GM23338 (cell line): ENCODE data around the gene GAB2. TPM values are rescaled to one million over a fixed set of nuclear protein-coding genes. Genes with fewer than 3 reads are reported as not detected.

Experiments
- ATAC-seq: fragments of 200-7000 bp; cut with Tn5 transposase; 3 replicates; pipeline ENCODE4 v1.9.1; 2020
- DNase-seq: peaks from one replicate; pipeline ENCODE4 v3.0.0-alpha.2; 2015; ENCODE audit warnings: low spot score
- H2AFZ ChIP-seq: fragments of 200-600 bp; sonication (generic); 2 replicates; pipeline ENCODE4 v1.8.0; 2016; ENCODE audit warnings: antibody characterized with exemption, mild to moderate bottlenecking, moderate library complexity
- H3F3A ChIP-seq: fragments of 200-600 bp; sonication (generic); replicated peaks from 2 replicates; pipeline ENCODE4 v1.8.0; 2017; ENCODE audit warnings: antibody characterized with exemption, mixed run types, low read depth
- H3K27ac ChIP-seq: fragments of 200-600 bp; sonication (generic); 2 replicates; pipeline ENCODE4 v1.6.1; 2016; ENCODE audit warnings: low read depth
- H3K27me3 ChIP-seq: fragments of 200-600 bp; sonication (generic); 2 replicates; pipeline ENCODE4 v1.8.0; 2016; ENCODE audit warnings: mild to moderate bottlenecking, mixed run types, moderate library complexity; ENCODE audit not compliant: insufficient read depth
- H3K36me3 ChIP-seq: fragments of 200-600 bp; sonication (generic); 2 replicates; pipeline ENCODE4 v1.8.0; 2016; ENCODE audit warnings: mild to moderate bottlenecking; ENCODE audit not compliant: insufficient read depth
- H3K4me1 ChIP-seq: fragments of 200-600 bp; sonication (generic); 2 replicates; pipeline ENCODE4 v1.8.0; 2016; ENCODE audit warnings: mild to moderate bottlenecking, moderate library complexity; ENCODE audit not compliant: insufficient read depth
- H3K4me2 ChIP-seq: fragments of 200-600 bp; sonication (generic); 2 replicates; pipeline ENCODE4 v1.7.1; 2017; ENCODE audit warnings: mixed run types
- H3K4me3 ChIP-seq: fragments of 200-600 bp; sonication (generic); 2 replicates; pipeline ENCODE4 v1.6.1; 2016; ENCODE audit warnings: mixed run types
- H3K79me2 ChIP-seq: fragments of 200-600 bp; sonication (generic); replicated peaks from 2 replicates; pipeline ENCODE4 v1.8.0; 2017; ENCODE audit warnings: mild to moderate bottlenecking; ENCODE audit not compliant: insufficient read depth
- H3K9me2 ChIP-seq: fragments of 200-600 bp; sonication (generic); 2 replicates; pipeline ENCODE4 v1.8.0; 2017; ENCODE audit not compliant: insufficient read depth
- H4K20me1 ChIP-seq: fragments of 200-600 bp; sonication (generic); replicated peaks from 2 replicates; pipeline ENCODE4 v1.8.0; 2017; ENCODE audit warnings: mild to moderate bottlenecking; ENCODE audit not compliant: insufficient read depth
- H3K27ac Mint-ChIP-seq: 2 replicates; pipeline ENCODE4 v1.8.0; 2020; ENCODE audit warnings: inconsistent platforms, mild to moderate bottlenecking, moderate library complexity, mixed read lengths
- H3K27me3 Mint-ChIP-seq: 3 replicates; pipeline ENCODE4 v1.8.0; 2022; ENCODE audit warnings: low read depth, mild to moderate bottlenecking, moderate library complexity, mixed read lengths, inconsistent platforms; ENCODE audit not compliant: insufficient read depth, poor library complexity
- H3K36me3 Mint-ChIP-seq: 3 replicates; pipeline ENCODE4 v1.8.0; 2021; ENCODE audit warnings: low read depth, mild to moderate bottlenecking, inconsistent platforms, moderate library complexity, mixed read lengths
- H3K4me1 Mint-ChIP-seq: 3 replicates; pipeline ENCODE4 v1.8.0; 2020; ENCODE audit warnings: mild to moderate bottlenecking, inconsistent platforms, mixed read lengths
- H3K4me3 Mint-ChIP-seq: 3 replicates; pipeline ENCODE4 v1.8.0; 2021; ENCODE audit warnings: moderate library complexity, mild to moderate bottlenecking, inconsistent platforms, mixed read lengths
- H3K9me3 Mint-ChIP-seq: 3 replicates; pipeline ENCODE4 v1.8.0; 2020; ENCODE audit warnings: moderate library complexity, mild to moderate bottlenecking, inconsistent platforms, mixed read lengths
- CREB1 ChIP-seq: fragments of 250-450 bp; sonication (Bioruptor Pico); IDR thresholded peaks from 2 replicates; pipeline ENCODE4 v1.5.0; 2020; ENCODE audit warnings: low read depth, mild to moderate bottlenecking, moderate library complexity
- EZH2 ChIP-seq: fragments of 200-600 bp; sonication (generic); IDR thresholded peaks from one replicate; pipeline ENCODE4 v1.8.0; 2017; ENCODE audit warnings: antibody characterized with exemption, mild to moderate bottlenecking, low read depth; ENCODE audit not compliant: unreplicated experiment
- JUNB ChIP-seq: IDR thresholded peaks from one replicate; pipeline ENCODE4 v1.6.1; 2016; ENCODE audit warnings: antibody characterized with exemption; ENCODE audit not compliant: unreplicated experiment
- NANOG ChIP-seq: IDR thresholded peaks from 2 replicates; pipeline ENCODE4 v1.6.1; 2016; ENCODE audit warnings: antibody characterized with exemption, borderline replicate concordance
- POLR2AphosphoS5 ChIP-seq: IDR thresholded peaks from 2 replicates; pipeline ENCODE4 v1.6.1; 2016; ENCODE audit warnings: antibody characterized with exemption, low read depth
- STAT1 ChIP-seq: IDR thresholded peaks from one replicate; pipeline ENCODE4 v1.6.1; 2016; ENCODE audit warnings: antibody characterized with exemption; ENCODE audit not compliant: unreplicated experiment
- ZNF114 ChIP-seq: fragments of 250-450 bp; sonication (Bioruptor Pico); IDR thresholded peaks from 2 replicates; pipeline ENCODE4 v1.5.0; 2020; ENCODE audit warnings: mild to moderate bottlenecking, moderate library complexity
- ZNF331 ChIP-seq: fragments of 250-450 bp; sonication (Bioruptor Pico); IDR thresholded peaks from 2 replicates; pipeline ENCODE4 v1.5.0; 2020; ENCODE audit warnings: low read depth, mild to moderate bottlenecking, moderate library complexity
- polyA plus RNA-seq: library from polyadenylated mRNA; unstranded; fragments of >200 nt; fragmentation: Nextera tagmentation; extraction: Ambion mirVana; gene quantifications from 2 replicates; pipeline ENCODE4 v1.2.1, GENCODE V29; 2016
- total RNA-seq: library from RNA; depleted of rRNA; stranded (reverse); fragments of >200 nt; shearing (Covaris generic); gene quantifications from 2 replicates; pipeline ENCODE4 v1.2.3, GENCODE V29; 2014
- TF ChIP-seq, protein P1 (sequence below): fragments of 250-450 bp; sonication (Bioruptor Pico); IDR thresholded peaks from 2 replicates; pipeline ENCODE4 v1.5.0; 2020; ENCODE audit warnings: mild to moderate bottlenecking, moderate library complexity
- TF ChIP-seq, protein P2 (sequence below): IDR thresholded peaks from 2 replicates; pipeline ENCODE4 v1.6.1; 2016; ENCODE audit warnings: antibody characterized with exemption
- TF ChIP-seq, protein P3 (sequence below), 2 experiments: fragments of 200-600 bp in 1 of 2; sonication (generic) in 1 of 2; conservative IDR thresholded peaks; 2 replicates each; pipeline versions ENCODE4 v1.5.1 to v1.6.1; 2016 to 2017; ENCODE audit warnings: antibody characterized with exemption in 2 of 2, low read depth in 2 of 2, mild to moderate bottlenecking in 2 of 2, moderate library complexity in 1 of 2
- TF ChIP-seq, protein P4 (sequence below): IDR thresholded peaks from one replicate; pipeline ENCODE4 v1.6.1; 2018; ENCODE audit warnings: antibody characterized with exemption; ENCODE audit not compliant: unreplicated experiment

GAB2 gene
- total and polyA plus RNA-seq, 2 experiments from 2014 or later, result 2.0 to 10.8 TPM

DNA sequence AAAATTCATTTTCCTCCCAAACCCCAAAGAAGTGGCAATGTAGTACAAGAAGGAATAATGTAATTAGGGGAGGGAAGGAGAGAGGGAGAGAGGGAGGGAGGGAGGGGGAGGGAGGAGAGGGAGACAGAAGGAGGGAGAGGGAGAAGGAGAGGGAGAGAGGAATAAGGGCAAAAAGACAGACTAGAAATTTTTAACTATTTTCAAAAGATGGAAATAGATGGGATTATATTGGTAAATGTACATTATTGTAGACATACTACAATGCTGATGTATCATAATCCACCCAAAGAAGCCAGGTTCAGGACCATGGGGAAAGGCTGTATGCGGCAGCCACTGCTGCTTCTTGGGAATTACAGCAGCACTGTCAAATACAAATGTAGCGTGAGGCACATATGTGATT, 74.3 kb downstream of the GAB2 start (continued):
- TF ChIP-seq, protein P1, sequence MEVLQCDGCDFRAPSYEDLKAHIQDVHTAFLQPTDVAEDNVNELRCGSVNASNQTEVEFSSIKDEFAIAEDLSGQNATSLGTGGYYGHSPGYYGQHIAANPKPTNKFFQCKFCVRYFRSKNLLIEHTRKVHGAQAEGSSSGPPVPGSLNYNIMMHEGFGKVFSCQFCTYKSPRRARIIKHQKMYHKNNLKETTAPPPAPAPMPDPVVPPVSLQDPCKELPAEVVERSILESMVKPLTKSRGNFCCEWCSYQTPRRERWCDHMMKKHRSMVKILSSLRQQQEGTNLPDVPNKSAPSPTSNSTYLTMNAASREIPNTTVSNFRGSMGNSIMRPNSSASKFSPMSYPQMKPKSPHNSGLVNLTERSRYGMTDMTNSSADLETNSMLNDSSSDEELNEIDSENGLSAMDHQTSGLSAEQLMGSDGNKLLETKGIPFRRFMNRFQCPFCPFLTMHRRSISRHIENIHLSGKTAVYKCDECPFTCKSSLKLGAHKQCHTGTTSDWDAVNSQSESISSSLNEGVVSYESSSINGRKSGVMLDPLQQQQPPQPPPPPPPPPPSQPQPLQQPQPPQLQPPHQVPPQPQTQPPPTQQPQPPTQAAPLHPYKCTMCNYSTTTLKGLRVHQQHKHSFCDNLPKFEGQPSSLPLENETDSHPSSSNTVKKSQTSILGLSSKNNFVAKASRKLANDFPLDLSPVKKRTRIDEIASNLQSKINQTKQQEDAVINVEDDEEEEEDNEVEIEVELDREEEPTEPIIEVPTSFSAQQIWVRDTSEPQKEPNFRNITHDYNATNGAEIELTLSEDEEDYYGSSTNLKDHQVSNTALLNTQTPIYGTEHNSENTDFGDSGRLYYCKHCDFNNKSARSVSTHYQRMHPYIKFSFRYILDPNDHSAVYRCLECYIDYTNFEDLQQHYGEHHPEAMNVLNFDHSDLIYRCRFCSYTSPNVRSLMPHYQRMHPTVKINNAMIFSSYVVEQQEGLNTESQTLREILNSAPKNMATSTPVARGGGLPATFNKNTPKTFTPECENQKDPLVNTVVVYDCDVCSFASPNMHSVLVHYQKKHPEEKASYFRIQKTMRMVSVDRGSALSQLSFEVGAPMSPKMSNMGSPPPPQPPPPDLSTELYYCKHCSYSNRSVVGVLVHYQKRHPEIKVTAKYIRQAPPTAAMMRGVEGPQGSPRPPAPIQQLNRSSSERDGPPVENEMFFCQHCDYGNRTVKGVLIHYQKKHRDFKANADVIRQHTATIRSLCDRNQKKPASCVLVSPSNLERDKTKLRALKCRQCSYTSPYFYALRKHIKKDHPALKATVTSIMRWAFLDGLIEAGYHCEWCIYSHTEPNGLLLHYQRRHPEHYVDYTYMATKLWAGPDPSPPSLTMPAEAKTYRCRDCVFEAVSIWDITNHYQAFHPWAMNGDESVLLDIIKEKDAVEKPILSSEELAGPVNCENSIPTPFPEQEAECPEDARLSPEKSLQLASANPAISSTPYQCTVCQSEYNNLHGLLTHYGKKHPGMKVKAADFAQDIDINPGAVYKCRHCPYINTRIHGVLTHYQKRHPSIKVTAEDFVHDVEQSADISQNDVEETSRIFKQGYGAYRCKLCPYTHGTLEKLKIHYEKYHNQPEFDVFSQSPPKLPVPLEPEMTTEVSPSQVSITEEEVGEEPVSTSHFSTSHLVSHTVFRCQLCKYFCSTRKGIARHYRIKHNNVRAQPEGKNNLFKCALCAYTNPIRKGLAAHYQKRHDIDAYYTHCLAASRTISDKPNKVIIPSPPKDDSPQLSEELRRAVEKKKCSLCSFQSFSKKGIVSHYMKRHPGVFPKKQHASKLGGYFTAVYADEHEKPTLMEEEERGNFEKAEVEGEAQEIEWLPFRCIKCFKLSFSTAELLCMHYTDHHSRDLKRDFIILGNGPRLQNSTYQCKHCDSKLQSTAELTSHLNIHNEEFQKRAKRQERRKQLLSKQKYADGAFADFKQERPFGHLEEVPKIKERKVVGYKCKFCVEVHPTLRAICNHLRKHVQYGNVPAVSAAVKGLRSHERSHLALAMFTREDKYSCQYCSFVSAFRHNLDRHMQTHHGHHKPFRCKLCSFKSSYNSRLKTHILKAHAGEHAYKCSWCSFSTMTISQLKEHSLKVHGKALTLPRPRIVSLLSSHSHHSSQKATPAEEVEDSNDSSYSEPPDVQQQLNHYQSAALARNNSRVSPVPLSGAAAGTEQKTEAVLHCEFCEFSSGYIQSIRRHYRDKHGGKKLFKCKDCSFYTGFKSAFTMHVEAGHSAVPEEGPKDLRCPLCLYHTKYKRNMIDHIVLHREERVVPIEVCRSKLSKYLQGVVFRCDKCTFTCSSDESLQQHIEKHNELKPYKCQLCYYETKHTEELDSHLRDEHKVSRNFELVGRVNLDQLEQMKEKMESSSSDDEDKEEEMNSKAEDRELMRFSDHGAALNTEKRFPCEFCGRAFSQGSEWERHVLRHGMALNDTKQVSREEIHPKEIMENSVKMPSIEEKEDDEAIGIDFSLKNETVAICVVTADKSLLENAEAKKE (CRISPR knock-in tag), result no peak
- no peak for TF ChIP-seq STAT1
- TF ChIP-seq JUNB, result no peak
- no peak for TF ChIP-seq ZNF114 (CRISPR knock-in tag)
- TF ChIP-seq, protein P2, sequence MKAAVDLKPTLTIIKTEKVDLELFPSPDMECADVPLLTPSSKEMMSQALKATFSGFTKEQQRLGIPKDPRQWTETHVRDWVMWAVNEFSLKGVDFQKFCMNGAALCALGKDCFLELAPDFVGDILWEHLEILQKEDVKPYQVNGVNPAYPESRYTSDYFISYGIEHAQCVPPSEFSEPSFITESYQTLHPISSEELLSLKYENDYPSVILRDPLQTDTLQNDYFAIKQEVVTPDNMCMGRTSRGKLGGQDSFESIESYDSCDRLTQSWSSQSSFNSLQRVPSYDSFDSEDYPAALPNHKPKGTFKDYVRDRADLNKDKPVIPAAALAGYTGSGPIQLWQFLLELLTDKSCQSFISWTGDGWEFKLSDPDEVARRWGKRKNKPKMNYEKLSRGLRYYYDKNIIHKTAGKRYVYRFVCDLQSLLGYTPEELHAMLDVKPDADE, result no peak

DNA sequence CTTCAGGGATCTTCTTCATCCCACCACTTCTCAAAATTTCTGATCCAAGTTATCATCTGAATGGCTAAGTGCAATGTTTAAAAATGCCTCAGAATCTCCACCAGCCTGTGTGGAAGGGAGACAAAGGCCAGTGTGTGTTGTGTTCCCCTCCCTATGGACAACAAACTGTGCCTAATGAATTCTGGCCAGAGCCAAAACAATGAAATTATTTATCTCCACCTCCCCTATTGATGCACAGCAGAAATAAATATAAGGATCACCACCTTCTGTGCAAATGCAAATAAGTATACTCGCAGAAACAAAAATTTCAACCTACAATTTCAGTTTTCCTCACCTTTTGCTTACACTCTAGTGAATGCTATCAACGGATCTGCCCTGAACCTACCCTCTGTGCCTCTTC, 75.8 kb downstream of the GAB2 start:
- no peak overlapping the region for H3K4me3 Mint-ChIP-seq
- H3K4me3 ChIP-seq, result no peak overlapping the region
- no peaks in the 10 kb centered on the region for H3K79me2 ChIP-seq
- no peaks in the 10 kb centered on the region for H3K36me3 ChIP-seq
- H3K4me1 Mint-ChIP-seq, result peaks cover 7% of the 10 kb centered on the region; the same call in 2 of the 3 replicates
- no peak overlapping the region for H3K27ac ChIP-seq
- no peaks in the 10 kb centered on the region for H3K27me3 Mint-ChIP-seq
- H4K20me1 ChIP-seq, result no peaks in the 10 kb centered on the region
- H3K27ac Mint-ChIP-seq, result no peak overlapping the region
- DNase-seq, result no peak
- no peaks in the 10 kb centered on the region for H3K27me3 ChIP-seq
- no peaks in the 10 kb centered on the region for H3K4me1 ChIP-seq
- ATAC-seq, result no peak
- H3K36me3 Mint-ChIP-seq, result no peaks in the 10 kb centered on the region
- 0 out of 2 replicates have a peak, but pooled peaks cover 5% of the 10 kb centered on the region for H3K9me2 ChIP-seq
- H3K9me3 Mint-ChIP-seq, result no peaks in the 10 kb centered on the region
- no peaks in the 10 kb centered on the region for H3F3A ChIP-seq
- H3K4me2 ChIP-seq, result no peak overlapping the region
- no peak overlapping the region for H2AFZ ChIP-seq
- TF ChIP-seq, protein P2, result no peak
- TF ChIP-seq EZH2 (no peak), CREB1 (no peak), POLR2AphosphoS5 (no peak), NANOG (no peak), ZNF331 (no peak), STAT1 (no peak)
- TF ChIP-seq, protein P3, sequence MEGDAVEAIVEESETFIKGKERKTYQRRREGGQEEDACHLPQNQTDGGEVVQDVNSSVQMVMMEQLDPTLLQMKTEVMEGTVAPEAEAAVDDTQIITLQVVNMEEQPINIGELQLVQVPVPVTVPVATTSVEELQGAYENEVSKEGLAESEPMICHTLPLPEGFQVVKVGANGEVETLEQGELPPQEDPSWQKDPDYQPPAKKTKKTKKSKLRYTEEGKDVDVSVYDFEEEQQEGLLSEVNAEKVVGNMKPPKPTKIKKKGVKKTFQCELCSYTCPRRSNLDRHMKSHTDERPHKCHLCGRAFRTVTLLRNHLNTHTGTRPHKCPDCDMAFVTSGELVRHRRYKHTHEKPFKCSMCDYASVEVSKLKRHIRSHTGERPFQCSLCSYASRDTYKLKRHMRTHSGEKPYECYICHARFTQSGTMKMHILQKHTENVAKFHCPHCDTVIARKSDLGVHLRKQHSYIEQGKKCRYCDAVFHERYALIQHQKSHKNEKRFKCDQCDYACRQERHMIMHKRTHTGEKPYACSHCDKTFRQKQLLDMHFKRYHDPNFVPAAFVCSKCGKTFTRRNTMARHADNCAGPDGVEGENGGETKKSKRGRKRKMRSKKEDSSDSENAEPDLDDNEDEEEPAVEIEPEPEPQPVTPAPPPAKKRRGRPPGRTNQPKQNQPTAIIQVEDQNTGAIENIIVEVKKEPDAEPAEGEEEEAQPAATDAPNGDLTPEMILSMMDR (conservative IDR thresholded peaks at IDR 0.05; ENCODE audit: low read depth in 2 of 2), result no peak
- TF ChIP-seq, protein P4, sequence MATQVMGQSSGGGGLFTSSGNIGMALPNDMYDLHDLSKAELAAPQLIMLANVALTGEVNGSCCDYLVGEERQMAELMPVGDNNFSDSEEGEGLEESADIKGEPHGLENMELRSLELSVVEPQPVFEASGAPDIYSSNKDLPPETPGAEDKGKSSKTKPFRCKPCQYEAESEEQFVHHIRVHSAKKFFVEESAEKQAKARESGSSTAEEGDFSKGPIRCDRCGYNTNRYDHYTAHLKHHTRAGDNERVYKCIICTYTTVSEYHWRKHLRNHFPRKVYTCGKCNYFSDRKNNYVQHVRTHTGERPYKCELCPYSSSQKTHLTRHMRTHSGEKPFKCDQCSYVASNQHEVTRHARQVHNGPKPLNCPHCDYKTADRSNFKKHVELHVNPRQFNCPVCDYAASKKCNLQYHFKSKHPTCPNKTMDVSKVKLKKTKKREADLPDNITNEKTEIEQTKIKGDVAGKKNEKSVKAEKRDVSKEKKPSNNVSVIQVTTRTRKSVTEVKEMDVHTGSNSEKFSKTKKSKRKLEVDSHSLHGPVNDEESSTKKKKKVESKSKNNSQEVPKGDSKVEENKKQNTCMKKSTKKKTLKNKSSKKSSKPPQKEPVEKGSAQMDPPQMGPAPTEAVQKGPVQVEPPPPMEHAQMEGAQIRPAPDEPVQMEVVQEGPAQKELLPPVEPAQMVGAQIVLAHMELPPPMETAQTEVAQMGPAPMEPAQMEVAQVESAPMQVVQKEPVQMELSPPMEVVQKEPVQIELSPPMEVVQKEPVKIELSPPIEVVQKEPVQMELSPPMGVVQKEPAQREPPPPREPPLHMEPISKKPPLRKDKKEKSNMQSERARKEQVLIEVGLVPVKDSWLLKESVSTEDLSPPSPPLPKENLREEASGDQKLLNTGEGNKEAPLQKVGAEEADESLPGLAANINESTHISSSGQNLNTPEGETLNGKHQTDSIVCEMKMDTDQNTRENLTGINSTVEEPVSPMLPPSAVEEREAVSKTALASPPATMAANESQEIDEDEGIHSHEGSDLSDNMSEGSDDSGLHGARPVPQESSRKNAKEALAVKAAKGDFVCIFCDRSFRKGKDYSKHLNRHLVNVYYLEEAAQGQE, result no peak
